Parathyroid adenoma (tissue), 2 donors: Measurements from ENCODE around the gene EEFSEC.

Source experiments
- H2AFZ ChIP-seq: fragments of 300-600 bp; sonication (generic); one replicate; pipeline ENCODE4 v1.7.0; 2017; ENCODE audit warnings: antibody characterized with exemption, mild to moderate bottlenecking
- H3K27ac ChIP-seq: fragments of 300-600 bp; sonication (generic); one replicate; pipeline ENCODE4 v1.7.0; 2017
- H3K27me3 ChIP-seq: fragments of 300-600 bp; sonication (generic); one replicate; pipeline ENCODE4 v1.7.0; 2017; ENCODE audit warnings: low read length; ENCODE audit not compliant: control insufficient read depth, insufficient read depth
- H3K36me3 ChIP-seq: fragments of 300-600 bp; sonication (generic); one replicate; pipeline ENCODE4 v1.7.0; 2017; ENCODE audit warnings: low read length; ENCODE audit not compliant: control insufficient read depth, insufficient read depth
- H3K4me1 ChIP-seq: fragments of 300-600 bp; sonication (generic); one replicate; pipeline ENCODE4 v1.7.0; 2017; ENCODE audit warnings: control low read depth
- H3K4me2 ChIP-seq: fragments of 300-600 bp; sonication (generic); one replicate; pipeline ENCODE4 v1.7.0; 2017; ENCODE audit warnings: low read length
- H3K4me3 ChIP-seq: fragments of 300-600 bp; sonication (generic); one replicate; pipeline ENCODE4 v1.7.0; 2017; ENCODE audit warnings: low read depth, low read length
- H3K79me2 ChIP-seq: fragments of 300-600 bp; sonication (generic); one replicate; pipeline ENCODE4 v1.7.0; 2017; ENCODE audit warnings: control low read depth
- H3K9ac ChIP-seq: fragments of 300-600 bp; sonication (generic); one replicate; pipeline ENCODE4 v1.7.0; 2017; ENCODE audit warnings: mild to moderate bottlenecking
- H3K9me3 ChIP-seq: fragments of 300-600 bp; sonication (generic); one replicate; pipeline ENCODE4 v1.7.0; 2017; ENCODE audit warnings: low read length; ENCODE audit not compliant: control insufficient read depth
- TF ChIP-seq, protein P1 (sequence below): fragments of 300-600 bp; sonication (generic); IDR thresholded peaks from one replicate; pipeline ENCODE4 v1.7.0; 2017; ENCODE audit warnings: antibody characterized with exemption, mild to moderate bottlenecking
- donor health status: primary hyperparathyroidism.

Gene EEFSEC

DNA sequence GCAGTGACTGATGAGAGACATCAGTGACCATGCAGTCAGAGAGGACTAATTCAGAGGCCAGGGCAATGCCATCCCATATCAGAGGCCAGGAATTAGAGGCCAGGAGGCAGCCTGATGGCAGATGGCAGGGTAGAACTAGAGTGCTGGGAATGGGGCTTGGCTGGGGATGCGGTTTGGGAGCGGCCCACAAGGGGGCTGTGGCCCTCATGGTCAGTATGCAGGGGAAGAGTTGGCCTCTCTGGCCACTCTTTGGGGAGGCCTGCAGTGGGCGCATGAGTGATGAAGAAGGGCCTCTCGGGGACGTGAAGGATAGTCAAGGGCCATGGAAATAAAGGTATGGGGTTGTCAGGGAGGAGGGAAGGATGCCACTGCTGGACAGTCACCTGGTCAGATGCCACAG, 101.7 kb downstream of the EEFSEC start:
- TF ChIP-seq, protein P1, sequence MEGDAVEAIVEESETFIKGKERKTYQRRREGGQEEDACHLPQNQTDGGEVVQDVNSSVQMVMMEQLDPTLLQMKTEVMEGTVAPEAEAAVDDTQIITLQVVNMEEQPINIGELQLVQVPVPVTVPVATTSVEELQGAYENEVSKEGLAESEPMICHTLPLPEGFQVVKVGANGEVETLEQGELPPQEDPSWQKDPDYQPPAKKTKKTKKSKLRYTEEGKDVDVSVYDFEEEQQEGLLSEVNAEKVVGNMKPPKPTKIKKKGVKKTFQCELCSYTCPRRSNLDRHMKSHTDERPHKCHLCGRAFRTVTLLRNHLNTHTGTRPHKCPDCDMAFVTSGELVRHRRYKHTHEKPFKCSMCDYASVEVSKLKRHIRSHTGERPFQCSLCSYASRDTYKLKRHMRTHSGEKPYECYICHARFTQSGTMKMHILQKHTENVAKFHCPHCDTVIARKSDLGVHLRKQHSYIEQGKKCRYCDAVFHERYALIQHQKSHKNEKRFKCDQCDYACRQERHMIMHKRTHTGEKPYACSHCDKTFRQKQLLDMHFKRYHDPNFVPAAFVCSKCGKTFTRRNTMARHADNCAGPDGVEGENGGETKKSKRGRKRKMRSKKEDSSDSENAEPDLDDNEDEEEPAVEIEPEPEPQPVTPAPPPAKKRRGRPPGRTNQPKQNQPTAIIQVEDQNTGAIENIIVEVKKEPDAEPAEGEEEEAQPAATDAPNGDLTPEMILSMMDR = no peak
- no peak overlapping the region for H3K4me3 ChIP-seq

DNA sequence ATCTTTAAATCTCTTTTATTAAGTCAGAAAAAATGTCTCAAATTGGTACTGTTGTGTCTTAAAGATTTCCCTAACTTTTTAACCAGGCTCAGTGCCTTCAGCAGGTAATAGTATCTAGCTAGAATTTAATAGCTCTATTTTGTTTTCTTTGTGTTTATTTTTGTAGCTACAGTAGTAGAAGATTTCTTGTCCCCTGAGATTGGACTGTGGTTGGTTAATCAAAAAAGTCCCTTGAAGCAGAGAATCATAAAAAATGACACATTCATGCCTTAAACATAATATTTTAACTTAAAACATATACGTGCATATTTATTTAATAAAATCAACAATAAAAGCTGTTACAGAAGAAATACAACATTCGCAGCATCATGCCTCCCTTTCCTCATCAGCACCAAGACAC, 102.8 kb downstream of the EEFSEC start:
- H3K36me3 ChIP-seq = no peaks in the 10 kb centered on the region
- no peak overlapping the region for H3K27ac ChIP-seq
- TF ChIP-seq, protein P1 = no peak
- H3K27me3 ChIP-seq = no peaks in the 10 kb centered on the region
- H3K4me3 ChIP-seq = no peak overlapping the region
- no peak overlapping the region for H2AFZ ChIP-seq
- no peak overlapping the region for H3K9ac ChIP-seq
- no peaks in the 10 kb centered on the region for H3K4me1 ChIP-seq
- no peak overlapping the region for H3K4me2 ChIP-seq
- H3K79me2 ChIP-seq = peaks cover 2% of the 10 kb centered on the region
- no peaks in the 10 kb centered on the region for H3K9me3 ChIP-seq

More for the DNA sequence above, 101.7 kb downstream of the EEFSEC start:
- Histone ChIP-seq H3K27ac (no peak overlapping the region), H3K79me2 (peaks cover 6% of the 10 kb centered on the region), H3K4me1 (no peaks in the 10 kb centered on the region), H3K36me3 (no peaks in the 10 kb centered on the region), H2AFZ (no peak overlapping the region), H3K9ac (no peak overlapping the region), H3K27me3 (no peaks in the 10 kb centered on the region), H3K4me2 (no peak overlapping the region), H3K9me3 (no peaks in the 10 kb centered on the region)

DNA sequence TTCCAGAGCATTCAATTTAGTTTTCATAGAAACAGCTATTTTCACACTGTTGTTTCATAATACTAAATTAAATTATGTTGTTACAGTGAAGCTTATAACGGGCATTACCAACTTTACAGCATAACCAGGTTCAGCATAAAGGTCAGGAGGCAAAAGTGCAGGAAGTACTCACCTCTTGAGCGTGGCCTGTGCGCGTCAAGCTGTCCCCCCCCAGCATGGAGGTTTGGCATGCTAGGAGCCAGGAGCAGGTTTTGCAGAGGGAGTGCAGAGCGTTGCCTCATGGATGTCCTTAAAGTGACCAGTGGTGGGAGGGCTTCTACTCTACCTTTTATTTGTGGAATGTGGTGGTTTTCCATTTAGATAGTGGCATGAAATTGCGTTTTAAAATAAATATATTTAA, 104.4 kb downstream of the EEFSEC start:
- H3K9ac ChIP-seq = no peak overlapping the region
- H3K9me3 ChIP-seq = no peaks in the 10 kb centered on the region
- no peak overlapping the region for H3K27ac ChIP-seq
- no peak overlapping the region for H3K4me3 ChIP-seq
- H3K36me3 ChIP-seq = no peaks in the 10 kb centered on the region
- H3K4me2 ChIP-seq = no peak overlapping the region
- TF ChIP-seq, protein P1 = no peak
- H2AFZ ChIP-seq = no peak overlapping the region
- no peaks in the 10 kb centered on the region for H3K27me3 ChIP-seq
- no peaks in the 10 kb centered on the region for H3K4me1 ChIP-seq
- peaks cover 2% of the 10 kb centered on the region for H3K79me2 ChIP-seq

DNA sequence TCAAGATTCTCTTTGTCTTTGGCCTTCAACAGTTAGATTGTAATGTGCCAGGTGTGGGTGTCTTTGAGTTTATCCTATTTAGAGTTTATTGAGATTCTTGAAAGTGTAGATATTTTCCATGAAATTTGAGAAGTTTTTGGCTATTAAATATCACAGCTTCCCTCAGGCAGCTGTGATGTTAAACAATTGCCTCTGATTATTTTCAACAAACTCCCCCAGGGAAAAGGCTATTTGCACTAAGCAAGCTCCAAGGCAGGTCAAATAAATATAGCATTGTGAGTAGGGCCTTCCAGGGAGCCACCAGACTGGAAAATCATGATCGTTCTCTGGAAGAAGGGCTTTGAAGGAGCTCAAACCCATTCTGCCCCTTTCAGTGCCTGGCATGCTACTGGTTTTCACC, 107.0 kb downstream of the EEFSEC start:
- Histone ChIP-seq H3K4me1 (no peaks in the 10 kb centered on the region), H3K4me3 (no peak overlapping the region), H3K79me2 (no peaks in the 10 kb centered on the region), H3K9me3 (no peaks in the 10 kb centered on the region), H2AFZ (no peak overlapping the region), H3K36me3 (no peaks in the 10 kb centered on the region), H3K4me2 (no peak overlapping the region), H3K27me3 (no peaks in the 10 kb centered on the region), H3K27ac (no peak overlapping the region), H3K9ac (no peak overlapping the region)
- TF ChIP-seq, protein P1 = no peak

DNA sequence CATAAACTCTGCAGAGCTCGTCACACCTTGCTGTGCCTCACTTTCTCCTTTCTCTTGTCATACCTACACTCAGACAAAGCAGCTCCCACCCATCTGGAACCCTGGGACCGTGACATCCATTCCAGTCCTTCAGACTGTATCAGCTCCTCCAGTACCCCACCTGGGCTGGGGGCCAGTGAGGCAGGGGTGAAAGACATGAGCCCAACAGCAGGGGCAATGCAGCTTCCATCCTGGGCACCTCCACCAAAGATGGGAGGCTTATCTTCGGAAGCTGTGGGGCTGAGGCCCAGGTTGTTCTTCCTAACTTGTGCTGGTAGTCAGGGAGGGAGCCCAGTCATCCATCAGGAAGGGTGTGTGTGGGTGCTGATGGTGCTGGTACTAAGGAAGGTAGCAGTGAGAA, 109.2 kb downstream of the EEFSEC start:
- no peaks in the 10 kb centered on the region for H3K79me2 ChIP-seq
- H3K36me3 ChIP-seq = no peaks in the 10 kb centered on the region
- no peak overlapping the region for H3K27ac ChIP-seq
- no peaks in the 10 kb centered on the region for H3K9me3 ChIP-seq
- H2AFZ ChIP-seq = no peak overlapping the region
- TF ChIP-seq, protein P1 = no peak
- H3K4me1 ChIP-seq = no peaks in the 10 kb centered on the region
- no peak overlapping the region for H3K4me3 ChIP-seq
- no peaks in the 10 kb centered on the region for H3K27me3 ChIP-seq
- no peak overlapping the region for H3K4me2 ChIP-seq
- H3K9ac ChIP-seq = no peak overlapping the region
